Amygdala (tissue), 56 donors: ENCODE data around the gene GBP7.
"Not testable (repeated sequence)": the region's sequence is repeated elsewhere in the genome, so short reads cannot be mapped to it uniquely, and the experiment has no call there.

Source experiments
- DNase-seq, 56 donors: peaks; one replicate each; lab custom pipeline; 2025; lab: John Stamatoyannopoulos, UW

Gene GBP7

DNA sequence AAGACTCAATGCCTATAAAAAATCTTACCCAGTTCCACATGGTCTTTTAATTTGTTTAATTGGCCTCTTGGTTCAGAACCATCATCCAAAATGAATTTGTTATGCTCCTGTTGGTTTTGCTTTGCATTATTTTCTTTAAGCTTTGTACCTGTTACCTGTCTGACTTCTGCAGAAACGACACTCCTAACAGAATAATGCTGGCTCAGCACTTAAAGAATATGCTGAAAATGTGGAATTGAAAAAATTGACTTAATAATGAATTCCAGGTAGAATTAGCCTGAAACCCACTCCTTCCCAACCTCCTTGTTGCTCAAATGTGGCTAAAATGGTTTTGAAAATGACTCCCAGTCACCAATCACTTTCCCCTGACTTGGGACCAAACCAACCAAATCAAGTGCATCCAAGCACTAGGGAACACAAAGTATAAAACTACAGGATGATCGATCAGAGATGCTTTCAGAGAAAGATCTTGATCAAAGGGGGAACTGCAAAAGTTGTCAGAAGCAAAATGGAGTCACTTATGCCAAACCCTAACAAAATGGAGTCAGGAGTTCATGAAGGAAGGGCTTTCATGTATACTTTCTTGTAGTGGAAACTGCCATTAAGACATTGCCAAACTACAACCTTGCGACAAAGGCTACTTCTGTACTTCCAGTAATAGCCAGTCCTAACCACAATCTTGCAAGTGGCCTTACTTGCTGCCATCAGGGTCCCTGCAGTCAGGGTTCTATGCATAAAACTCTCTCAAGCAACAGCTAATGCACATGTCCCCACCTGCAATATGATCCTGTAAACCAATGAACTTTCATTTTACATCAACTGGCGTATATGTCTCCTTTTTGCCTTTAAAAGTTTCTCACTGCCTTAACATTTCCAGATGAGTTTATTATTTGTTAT lies 5.4 kb downstream of the GBP7 start:
- no peak for DNase-seq

DNA sequence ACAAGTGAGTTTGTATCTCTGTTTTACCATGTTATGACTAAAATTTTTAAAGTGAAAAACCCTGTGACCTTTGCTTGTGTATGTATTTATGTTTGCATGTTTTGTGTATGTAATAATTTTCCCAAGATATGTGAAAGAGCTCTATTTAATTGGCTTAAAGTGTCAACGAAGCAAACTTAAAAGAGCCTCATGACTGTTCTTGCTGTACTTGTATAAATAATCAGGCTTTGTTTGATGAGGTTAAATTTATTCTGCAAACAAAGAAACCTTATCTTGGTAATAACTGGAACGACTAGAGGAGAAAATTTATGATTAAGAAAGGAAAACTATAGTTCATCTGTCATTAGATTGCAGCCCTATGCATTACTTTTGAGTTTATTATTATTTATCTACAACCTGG lies 6.6 kb downstream of the GBP7 start:
- DNase-seq, result no peak

DNA sequence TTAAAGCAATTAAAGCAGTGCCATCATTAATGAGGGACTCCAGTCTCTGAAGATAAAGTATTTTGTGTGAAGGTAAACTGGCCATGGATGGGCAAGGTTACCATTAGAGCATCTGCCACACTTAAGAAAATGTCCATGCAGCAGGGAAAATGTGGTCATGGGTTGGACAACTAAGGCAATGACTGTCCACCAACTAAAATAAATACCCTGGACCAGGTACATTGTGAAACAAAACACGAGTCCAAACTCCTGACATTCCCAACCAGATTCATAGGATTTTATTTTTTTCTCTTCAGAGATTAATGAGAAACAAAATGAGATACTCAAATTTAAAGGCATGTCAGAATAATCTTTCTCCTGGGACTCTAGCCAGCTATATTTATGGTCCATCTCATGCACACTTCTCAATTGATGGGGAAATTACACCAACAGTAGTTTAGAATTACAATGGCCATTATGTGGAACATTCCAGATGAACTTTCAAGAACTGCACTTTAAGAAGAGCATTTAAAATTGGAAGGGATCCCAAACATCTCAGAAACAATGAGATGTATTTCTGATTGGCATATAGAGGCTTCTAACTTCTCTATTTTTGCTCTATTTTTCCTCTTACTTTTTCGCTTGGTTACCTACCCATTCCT lies 8.1 kb downstream of the GBP7 start:
- no peak for DNase-seq

DNA sequence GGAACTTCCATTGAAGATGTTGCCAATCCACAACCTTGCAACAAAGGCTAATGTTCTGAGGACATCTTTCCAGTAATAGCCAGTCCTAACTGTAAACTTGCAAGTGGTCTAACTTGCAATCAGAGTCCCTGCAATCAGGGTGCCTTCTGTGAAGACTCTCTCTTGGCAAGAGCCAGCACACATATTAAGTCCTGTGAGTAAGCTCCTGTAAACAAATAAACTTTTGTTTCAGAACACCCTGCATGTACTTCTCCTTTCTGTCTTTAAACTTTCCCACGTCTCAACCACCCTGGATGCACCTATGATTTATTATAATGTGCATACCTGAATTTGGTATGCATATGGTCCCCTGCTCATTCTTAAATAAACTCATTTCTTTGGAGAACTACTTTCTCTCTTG lies 9.1 kb downstream of the GBP7 start:
- no peak for DNase-seq

DNA sequence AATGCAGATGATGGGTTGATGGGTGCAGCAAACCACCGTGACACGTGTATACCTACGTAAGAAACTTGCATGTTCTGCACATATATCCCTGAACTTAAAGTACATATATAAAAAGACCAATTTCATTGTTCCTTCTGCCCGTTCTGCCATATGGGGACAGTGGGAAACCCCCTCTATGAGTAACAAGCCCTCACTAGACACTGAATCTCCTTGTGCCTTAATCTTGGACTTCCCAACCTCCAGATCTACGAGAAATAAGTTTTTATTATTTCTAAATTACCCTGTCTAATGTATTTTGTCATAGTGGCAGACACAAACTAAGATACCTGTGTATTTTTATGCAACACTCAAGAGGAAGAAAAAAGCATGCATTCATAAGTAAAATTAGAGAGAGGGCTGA lies 10.0 kb downstream of the GBP7 start:
- no peak for DNase-seq

DNA sequence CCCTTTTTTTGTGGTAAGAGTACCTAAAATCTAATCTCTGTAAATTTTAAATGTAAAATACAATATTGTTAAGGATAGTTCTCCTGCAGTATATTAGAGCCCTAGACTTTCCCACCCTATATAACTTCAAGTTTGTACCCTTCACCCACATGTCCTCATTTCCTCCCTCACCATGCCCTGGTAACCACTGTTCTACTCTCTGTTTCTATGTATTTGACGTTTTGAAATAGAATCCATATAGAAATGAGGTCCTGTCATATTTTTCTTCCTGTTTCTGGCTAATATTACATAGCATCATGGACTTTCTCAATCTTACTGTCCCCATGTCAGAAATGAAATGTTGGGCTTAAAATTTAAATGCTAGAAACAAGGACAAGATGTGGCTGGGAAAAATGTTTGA lies 24.8 kb downstream of the GBP7 start:
- DNase-seq, result no peak

DNA sequence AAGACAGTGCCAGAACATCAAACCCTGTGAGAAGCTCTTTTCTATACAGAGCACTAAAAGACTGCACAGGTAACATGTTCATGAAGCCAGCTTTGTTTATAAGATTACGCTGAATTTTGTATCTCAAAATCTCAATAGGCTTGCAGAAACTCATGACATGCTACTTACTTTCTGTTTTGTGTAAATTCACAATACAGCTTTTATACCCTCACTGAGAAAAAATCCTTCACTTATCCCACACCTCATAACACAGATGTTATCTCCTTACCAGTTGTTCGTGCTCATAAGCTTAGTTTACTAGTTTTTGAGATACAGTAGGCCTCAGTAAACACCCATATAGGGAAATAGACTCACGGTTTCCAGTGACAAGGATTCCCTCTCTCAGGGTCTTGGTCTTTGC lies 25.8 kb downstream of the GBP7 start:
- DNase-seq, result no peak

DNA sequence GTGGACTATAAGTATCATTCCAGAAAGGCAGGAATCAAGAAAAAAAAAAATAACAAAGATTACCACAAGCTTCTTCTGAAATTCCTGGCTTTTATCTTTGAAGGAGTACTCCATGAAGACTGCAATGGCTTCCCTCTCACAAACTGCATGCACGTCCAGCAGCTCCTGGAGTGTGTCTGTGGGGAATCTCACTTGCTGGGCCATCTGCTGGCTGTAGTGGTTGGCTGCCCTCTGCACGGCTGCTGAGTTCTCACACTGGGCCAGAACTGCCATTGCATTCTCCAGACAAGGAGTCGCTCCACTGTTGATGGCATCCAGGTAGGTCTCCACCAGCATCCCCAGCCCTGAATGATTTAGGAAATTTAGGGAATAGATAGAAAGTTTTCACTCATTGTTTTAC lies 26.6 kb downstream of the GBP7 start:
- DNase-seq, result peak in 15 of 56 donors; percentile 1 to 46 (median 19)

DNA sequence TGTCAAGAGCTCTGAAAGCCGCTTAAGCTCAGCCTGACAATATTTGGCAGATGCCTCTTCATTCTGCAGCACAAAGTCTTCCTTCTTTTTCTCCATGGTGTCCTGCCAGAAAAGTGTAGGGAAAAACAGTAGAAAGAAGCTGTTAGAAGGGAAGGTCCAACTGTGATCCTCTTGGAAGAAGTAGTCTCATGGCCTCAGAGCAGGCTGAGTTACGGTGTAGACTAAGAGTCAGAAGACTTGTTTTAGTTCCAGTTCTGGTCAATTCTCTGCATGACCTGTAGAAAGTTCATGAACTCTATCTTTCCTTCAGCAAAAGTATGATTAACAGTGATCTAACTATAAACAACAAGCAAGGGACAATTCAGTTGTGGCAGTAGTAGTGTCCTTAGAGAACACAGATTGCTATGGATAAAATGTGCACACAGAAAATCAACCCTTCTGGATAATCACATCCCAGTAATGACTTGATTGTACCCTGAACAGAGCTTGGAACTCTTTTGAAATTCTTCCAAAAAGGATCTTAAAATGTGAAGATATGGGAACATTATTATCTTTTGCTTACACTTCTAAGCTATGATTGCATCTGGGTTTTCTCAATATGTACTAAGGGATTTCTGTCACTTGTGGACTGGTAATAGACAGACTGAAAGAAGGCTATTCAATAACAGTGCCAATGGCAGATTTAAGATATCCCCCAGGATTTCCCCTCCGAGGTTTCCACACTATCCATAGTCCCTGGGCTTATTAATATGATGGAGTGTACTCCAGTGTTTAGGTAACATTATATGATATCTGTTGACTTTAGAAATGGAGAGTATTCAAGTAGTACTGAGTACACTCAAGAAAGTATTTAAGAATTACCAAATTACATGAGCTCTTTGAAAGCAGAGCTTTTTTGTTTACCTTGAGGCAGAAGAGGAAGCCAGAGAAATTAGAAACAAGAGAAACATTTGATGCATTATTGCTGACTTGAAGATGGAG lies 27.8 kb downstream of the GBP7 start:
- no peak for DNase-seq

DNA sequence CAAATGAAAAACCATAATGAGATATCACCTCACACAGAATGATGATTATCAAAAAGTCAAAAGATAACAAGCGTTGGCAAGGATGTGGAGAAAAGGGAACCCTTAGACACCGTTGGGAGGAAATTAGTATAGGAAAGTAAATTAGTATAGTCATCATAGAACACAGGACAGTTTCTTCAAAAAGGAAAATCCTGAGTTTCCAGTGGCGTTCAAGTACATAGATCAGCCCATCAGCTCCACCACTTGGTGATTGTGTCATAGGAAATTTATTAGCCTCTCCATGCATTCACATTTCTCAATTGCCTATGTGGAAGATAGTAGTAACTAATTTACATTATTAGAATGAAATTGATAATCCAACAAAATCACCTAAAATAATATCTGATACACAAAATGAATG lies 29.1 kb downstream of the GBP7 start:
- no peak for DNase-seq

DNA sequence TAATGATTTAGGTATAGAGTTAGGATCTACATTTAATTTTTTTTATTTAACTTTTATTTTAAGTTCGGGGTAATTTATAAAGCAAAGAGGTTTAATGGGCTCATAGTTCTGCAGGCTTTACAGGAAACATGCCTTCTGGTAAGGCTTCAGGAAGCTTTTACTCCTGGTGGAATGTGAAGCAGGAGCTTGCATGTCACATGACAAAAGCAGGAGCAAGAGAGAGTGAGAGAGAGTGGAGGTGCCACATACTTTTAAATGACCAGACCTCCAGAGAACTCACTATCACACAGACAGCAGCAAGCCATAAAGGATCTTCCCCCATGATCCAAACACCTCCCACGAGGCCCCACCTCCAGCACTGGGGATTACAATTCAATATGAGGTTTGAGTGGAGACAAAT lies 32.3 kb downstream of the GBP7 start:
- DNase-seq, result no peak

DNA sequence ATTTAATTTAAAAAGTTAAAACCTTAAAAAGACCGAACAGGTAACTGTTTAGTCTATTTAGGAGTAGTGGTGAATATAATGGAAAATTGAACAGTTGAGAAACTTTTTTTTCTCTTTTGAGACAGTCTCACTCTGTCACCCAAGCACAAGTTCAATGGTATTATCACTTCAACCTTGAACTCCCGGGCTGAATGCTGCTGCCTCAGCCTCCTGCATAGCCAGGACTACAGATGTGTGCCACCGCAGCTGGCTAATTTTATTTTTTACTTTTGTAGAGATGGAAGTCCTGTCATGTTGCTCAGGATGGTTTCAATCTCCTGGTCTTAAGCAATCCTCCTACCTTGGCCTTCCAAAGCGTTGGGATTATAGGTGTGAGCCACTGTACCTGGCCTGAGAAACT lies 33.6 kb downstream of the GBP7 start:
- DNase-seq, result no peak

DNA sequence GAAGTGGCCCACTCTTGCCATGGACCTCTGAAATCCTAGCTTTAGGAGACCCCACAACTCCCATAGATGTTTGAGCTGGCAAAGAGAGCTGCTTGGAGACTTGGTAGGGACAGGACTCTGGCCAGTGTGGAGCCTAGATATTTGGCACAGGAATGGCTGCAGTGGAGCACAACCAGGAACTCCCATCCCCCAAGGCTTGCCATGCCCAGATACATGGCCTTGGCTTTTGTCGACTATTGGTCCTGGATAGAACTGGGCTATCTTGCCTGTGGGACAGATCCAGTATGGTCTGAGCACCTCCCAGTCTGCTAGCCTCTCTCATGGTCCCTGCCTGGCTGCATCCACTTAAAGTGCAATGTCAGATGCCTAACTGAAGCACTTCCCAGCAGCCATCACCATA lies 42.1 kb downstream of the GBP7 start:
- no peak for DNase-seq

DNA sequence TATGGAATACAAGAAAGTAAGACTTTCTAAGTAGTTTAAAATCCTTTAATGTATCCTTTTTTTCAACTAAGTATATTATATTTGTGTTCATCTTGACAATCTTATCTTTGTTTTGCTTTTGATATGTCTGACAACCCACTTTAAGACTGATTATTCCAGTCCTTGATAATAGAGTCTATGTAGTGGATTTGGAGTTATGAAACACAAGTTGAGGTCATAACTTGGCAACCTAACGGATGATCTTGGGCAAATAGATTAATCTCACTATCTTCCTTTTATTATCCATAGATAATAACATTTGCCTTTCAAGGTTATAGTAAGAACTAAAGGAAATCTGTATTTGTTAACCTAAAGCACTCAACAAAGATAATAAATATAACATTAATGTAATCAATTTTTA lies 45.1 kb downstream of the GBP7 start:
- no peak for DNase-seq

DNA sequence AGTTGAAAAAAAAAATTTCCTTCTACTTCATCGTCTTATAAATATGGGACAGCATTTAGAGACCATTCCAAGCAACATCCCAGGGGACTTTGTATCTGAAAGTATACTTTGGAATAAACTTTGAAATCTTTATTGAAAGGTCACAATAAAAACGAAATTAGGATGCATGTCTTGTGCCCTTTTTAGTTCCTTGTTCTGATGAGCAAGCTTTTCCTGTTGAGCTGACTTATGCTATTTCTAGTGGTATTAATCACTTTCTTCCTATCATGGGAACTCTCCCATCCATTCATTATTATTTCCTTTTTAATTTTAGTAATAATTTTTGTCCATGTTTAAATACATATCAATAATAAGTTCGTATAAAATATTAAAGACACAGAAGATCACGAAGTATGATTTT lies 45.9 kb downstream of the GBP7 start:
- no peak for DNase-seq

DNA sequence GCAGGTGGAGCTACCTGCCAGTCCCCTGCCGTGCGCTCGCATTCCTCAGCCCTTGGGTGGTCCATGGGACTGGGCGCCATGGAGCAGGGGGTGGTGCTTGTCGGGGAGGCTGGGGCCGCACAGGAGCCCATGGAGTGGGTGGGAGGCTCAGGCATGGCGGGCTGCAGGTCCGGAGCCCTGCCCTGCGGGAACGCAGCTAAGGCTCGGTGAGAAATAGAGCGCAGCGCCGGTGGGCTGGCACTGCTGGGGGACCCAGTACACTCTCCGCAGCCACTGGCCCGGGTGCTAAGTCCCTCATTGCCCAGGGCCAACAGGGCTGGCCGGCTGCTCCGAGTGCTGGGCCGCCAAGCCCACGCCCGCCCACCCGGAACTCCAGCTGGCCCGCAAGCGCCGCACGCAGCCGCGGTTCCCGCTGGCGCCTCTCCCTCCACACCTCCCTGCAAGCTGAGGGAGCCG lies 47.8 kb downstream of the GBP7 start:
- DNase-seq, result not testable (repeated sequence)

DNA sequence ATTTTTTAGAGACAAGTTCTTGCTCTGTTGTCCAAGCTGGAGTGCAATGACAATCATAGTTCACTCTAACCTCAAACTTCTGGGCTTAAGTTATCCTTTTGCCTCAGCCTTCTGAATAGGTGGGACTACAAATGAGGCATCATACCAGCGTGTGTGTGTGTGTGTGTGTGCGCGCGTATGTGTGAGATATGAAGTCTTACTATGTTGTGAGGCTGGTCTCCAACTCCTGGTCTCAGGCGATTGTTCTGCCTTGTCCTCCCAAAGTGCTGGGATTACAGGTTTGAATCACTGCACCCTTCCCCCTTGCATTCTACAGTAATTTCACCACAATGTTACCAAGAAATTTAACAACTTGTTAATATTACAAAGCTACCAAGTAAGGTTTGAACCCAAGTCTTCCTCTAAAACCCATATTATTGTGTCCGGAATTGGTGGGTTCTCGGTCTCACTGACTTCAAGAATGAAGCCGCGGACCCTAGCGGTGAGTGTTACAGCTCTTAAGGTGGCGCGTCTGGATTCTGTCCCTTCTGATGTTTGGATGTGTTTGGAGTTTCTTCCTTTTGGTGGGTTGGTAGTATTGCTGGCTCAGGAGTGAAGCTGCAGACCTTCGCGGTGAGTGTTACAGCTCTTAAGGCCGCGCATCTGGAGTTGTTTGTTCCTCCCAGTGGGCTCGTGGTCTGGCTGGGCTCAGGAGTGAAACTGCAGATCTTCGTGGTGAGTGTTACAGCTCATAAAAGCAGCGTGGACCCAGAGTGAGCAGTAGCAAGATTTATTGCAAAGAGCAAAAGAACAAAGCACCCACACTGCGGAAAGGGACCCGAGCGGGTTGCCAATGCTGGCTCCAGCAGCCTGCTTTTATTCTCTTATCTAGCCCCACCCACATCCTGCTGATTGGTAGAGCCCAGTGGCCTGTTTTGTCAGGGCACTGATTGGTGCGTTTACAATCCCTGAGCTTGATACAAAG lies 48.9 kb downstream of the GBP7 start:
- DNase-seq, result not testable (repeated sequence)

DNA sequence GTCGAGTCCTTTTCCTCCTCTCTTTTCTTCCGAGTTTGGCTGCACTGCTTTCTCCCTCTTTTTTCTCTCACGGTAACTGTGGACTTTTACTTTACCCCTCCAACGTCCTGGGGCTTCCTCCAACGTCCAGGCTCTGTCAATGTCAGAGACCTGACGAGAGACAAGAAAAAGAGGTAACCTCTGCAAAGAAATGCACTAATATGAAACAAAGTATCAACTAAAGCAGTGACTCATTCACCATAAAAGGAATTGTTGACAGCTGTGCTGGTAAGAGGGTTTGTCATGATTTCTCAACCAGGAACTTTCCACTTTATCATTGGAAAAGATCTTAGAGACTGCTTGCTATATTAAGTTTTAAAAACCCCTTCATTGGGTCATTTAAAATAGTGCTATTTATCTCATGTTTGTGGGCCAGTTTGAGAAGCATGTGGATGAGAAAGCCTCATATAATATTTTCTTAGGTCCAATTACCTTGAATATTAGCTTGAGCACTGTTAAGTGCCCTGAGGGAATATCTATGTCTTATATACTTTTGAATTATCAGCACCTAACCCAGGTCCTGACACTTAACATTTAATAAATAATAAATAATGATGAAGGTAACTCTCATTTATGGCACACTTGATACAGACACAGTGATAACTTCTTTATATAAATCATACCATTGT lies 49.8 kb downstream of the GBP7 start, which contains the start of gene GBP2:
TSS of gene GBP2 (minus strand) at position 202 of the 668 bp plus-strand sequence. CDS start 4,148 bp downstream, outside the sequence.
- DNase-seq, result no peak
